Fibroblast of pulmonary artery (primary cell): ENCODE measurements around the gene CT55.

Experiments
- DNase-seq: peaks from one replicate; pipeline ENCODE4 v3.0.0-alpha.2; 2010; ENCODE audit warnings: low read depth
- H3K4me3 ChIP-seq: replicated peaks from 2 replicates; pipeline ENCODE4 v1.5.1; 2011; ENCODE audit warnings: low read depth, mild to moderate bottlenecking, control low read depth, low read length, moderate library complexity
- CTCF ChIP-seq: IDR thresholded peaks from 2 replicates; pipeline ENCODE4 v1.5.1; 2011; ENCODE audit warnings: mild to moderate bottlenecking, control low read depth, low read length, inconsistent platforms; ENCODE audit errors: missing control alignments

CT55 gene

GRCh38 chrX:135114392-135114791, 56.8 kb downstream of the CT55 start:
- DNase-seq = no peak
- TF ChIP-seq CTCF = no peak

GRCh38 chrX:135112743-135113142, 58.5 kb downstream of the CT55 start:
- no peak for DNase-seq
- H3K4me3 ChIP-seq = no peak overlapping the region
- TF ChIP-seq CTCF = no peak

More at GRCh38 chrX:135114392-135114791, 56.8 kb downstream of the CT55 start:
- H3K4me3 ChIP-seq = no peak overlapping the region

GRCh38 chrX:135112096-135112729, 59.0 kb downstream of the CT55 start:
- DNase-seq = peak; percentile 53
- H3K4me3 ChIP-seq = no peak overlapping the region
- TF ChIP-seq CTCF = peak; percentile 68

GRCh38 chrX:135109554-135109953, 61.6 kb downstream of the CT55 start:
- DNase-seq = no peak
- TF ChIP-seq CTCF = no peak
- H3K4me3 ChIP-seq = no peak overlapping the region
